Left lung (tissue), 10 donors: ENCODE data around the gene BLOC1S4. TPM values are rescaled to one million over a fixed set of nuclear protein-coding genes. Genes with fewer than 3 reads are reported as not detected.

ENCODE experiments used
- ATAC-seq: fragments of 200-7000 bp; cut with Tn5 transposase; one replicate; pipeline ENCODE4 v1.9.1; 2020; ENCODE audit warnings: moderate library complexity
- DNase-seq, 4 donors: peaks; one replicate each; pipeline ENCODE4 v3.0.0-alpha.2; 2013 to 2020
- H3K27ac ChIP-seq, 2 donors: fragments of 200-600 bp; sonication (generic) in 1 of 2; one replicate each; pipeline versions ENCODE4 v1.5.0 to v1.8.0; 2020 to 2021
- H3K27me3 ChIP-seq, 2 donors: fragments of 200-600 bp; sonication (generic) in 1 of 2; one replicate each; pipeline versions ENCODE4 v1.5.0 to v1.8.0; 2020 to 2021
- H3K36me3 ChIP-seq, 2 donors: fragments of 200-600 bp; sonication (generic) in 1 of 2; one replicate each; pipeline versions ENCODE4 v1.5.0 to v1.8.0; 2020 to 2021
- H3K4me1 ChIP-seq, 2 donors: fragments of 200-600 bp; one replicate each; pipeline ENCODE4 v1.8.0; 2021
- H3K4me3 ChIP-seq, 2 donors: fragments of 200-600 bp; sonication (generic) in 1 of 2; one replicate each; pipeline versions ENCODE4 v1.5.0 to v1.8.0; 2020 to 2021; ENCODE audit warnings: mild to moderate bottlenecking in 1 of 2
- H3K9me3 ChIP-seq, 2 donors: fragments of 200-600 bp; sonication (generic) in 1 of 2; one replicate each; pipeline versions ENCODE4 v1.5.0 to v1.8.0; 2020 to 2021
- intact Hi-C, 2 donors: fragments of 100-400 bp; cut with DNase I; formaldehyde crosslinking; loops; one replicate each; pipeline versions ENCODE4 v1.11.2 to v1.14.2; 2022
- polyA plus RNA-seq, 6 donors: library from polyadenylated mRNA; unstranded; fragments of 120-200 nt; gene quantifications; one replicate each; pipeline ENCODE4 v1.2.1, GENCODE V29; 2013; ENCODE audit not compliant: insufficient read length in 6 of 6
- total RNA-seq, 2 donors: library from RNA; stranded (reverse); fragmentation: NEBNext Ultra II Directional; extraction: Animal tissue kit (Norgen Biotek cat#: 25700); gene quantifications; one replicate each; pipeline ENCODE4 v1.2.1, GENCODE V29; 2021
- TF ChIP-seq, protein P1 (sequence below), 2 donors: fragments of 200-600 bp; sonication (generic) in 1 of 2; IDR thresholded peaks; one replicate each; pipeline versions ENCODE4 v1.5.0 to v1.8.0; 2021; ENCODE audit warnings: antibody characterized with exemption in 2 of 2
- donor health status: DM: no; HTN: yes; CAD: no.
- donor health status: DM: no; HTN: no; CAD: no.

BLOC1S4 gene
- total and polyA plus RNA-seq, 8 donors: 9.0 to 12.8 (median 10.9) TPM

DNA sequence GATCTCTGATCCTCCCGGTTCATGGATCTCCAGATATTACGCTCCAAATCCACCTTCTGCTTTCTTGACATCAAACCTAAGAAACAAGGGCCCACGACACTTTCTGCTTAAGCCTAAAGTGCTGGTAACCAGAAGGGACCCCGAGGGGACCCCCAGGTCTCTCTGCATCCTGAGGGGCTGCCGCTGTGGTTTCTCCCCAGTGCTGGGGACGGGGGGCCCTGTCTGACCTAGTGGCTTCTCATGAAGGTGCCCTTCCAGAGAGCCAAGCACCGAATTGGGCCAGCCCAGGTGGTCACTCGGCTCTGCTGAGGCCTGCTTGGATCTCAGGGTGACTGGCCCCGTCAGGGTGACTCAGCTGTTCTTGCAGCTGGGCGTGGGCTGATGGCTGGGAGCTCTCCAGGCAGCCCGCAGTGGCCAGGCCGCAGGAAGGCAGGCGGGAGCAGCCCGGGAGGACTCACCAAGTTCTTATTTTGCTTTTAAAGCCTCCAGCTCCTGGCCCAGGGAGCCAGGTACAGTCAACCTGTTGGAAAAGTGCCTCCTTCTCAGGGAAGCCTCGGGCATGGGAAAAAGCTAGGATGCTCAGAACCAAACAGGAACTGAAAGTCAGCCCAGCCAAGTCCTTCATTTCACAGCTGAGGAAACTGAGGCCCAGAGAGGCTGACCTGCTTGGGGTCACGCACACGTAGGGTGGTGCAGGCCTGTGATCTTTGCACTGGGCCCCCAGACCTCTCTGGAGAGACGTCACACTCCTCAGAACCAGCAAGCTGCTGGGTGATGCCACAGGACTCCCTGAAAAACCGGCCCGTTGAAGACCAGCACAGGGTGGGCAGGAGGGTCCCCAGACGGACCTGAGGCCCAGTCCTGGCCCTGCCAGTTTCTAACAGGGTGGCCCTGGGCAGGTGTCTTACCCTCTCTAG is 16.7 kb downstream of the BLOC1S4 start:
- Histone ChIP-seq H3K9me3 (no peaks in the 10 kb centered on the region), H3K4me3 (no peak overlapping the region), H3K36me3 (no peaks in the 10 kb centered on the region), H3K27ac (peak overlapping the region in 1 of 2 donors; percentile 28), H3K4me1 (peaks cover 6 to 7% of the 10 kb centered on the region in 2 donors), H3K27me3 (no peaks in the 10 kb centered on the region)
- intact Hi-C loops: no loop called here
- TF ChIP-seq, protein P1, sequence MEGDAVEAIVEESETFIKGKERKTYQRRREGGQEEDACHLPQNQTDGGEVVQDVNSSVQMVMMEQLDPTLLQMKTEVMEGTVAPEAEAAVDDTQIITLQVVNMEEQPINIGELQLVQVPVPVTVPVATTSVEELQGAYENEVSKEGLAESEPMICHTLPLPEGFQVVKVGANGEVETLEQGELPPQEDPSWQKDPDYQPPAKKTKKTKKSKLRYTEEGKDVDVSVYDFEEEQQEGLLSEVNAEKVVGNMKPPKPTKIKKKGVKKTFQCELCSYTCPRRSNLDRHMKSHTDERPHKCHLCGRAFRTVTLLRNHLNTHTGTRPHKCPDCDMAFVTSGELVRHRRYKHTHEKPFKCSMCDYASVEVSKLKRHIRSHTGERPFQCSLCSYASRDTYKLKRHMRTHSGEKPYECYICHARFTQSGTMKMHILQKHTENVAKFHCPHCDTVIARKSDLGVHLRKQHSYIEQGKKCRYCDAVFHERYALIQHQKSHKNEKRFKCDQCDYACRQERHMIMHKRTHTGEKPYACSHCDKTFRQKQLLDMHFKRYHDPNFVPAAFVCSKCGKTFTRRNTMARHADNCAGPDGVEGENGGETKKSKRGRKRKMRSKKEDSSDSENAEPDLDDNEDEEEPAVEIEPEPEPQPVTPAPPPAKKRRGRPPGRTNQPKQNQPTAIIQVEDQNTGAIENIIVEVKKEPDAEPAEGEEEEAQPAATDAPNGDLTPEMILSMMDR (IDR thresholded peaks at IDR 0.05): no peak
- DNase-seq (peak in 2 of 4 donors; percentile 71 to 89), ATAC-seq (peak; percentile 97)

GRCh38 chr4:6733358-6734164 is 17.6 kb downstream of the BLOC1S4 start:
- no peak for DNase-seq
- H3K4me3 ChIP-seq: no peak overlapping the region
- H3K4me1 ChIP-seq: peaks cover 6 to 7% of the 10 kb centered on the region in 2 donors
- H3K27ac ChIP-seq: no peak overlapping the region
- no peaks in the 10 kb centered on the region for H3K36me3 ChIP-seq
- intact Hi-C loops: no loop called here
- TF ChIP-seq, protein P1 (IDR thresholded peaks at IDR 0.05): no peak
- H3K9me3 ChIP-seq: no peaks in the 10 kb centered on the region
- no peaks in the 10 kb centered on the region for H3K27me3 ChIP-seq
- no peak for ATAC-seq

GRCh38 chr4:6734165-6734786 is 18.3 kb downstream of the BLOC1S4 start:
- Histone ChIP-seq H3K27ac (no peak overlapping the region), H3K9me3 (no peaks in the 10 kb centered on the region), H3K36me3 (no peaks in the 10 kb centered on the region), H3K4me1 (peaks cover 6 to 7% of the 10 kb centered on the region in 2 donors), H3K27me3 (no peaks in the 10 kb centered on the region), H3K4me3 (no peak overlapping the region)
- intact Hi-C loops: no loop called here
- ATAC-seq (no peak), DNase-seq (no peak)
- TF ChIP-seq, protein P1 (IDR thresholded peaks at IDR 0.05): no peak

DNA sequence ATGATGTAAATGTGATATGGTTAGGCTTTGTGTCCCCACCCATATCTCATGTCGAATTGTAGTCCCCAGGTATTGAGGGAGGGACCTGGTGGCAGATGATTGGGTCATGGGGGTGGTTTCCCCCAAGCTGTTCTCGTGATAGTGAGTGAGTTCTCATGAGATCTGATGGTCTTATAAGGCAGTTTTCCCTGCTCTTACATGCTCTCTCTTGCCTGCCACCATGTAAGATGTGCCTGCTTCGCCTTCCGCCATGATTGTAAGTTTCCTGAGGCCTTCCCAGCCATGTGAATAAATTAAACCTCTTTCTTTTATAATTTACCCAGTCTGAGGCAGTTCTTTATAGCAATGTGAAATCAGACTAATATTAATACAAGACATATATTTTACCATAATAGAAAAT is 23.9 kb downstream of the BLOC1S4 start:
- TF ChIP-seq, protein P1 (IDR thresholded peaks at IDR 0.05): no peak
- no peaks in the 10 kb centered on the region for H3K36me3 ChIP-seq
- H3K4me3 ChIP-seq: no peak overlapping the region
- intact Hi-C loops: no loop called here
- no peak for DNase-seq
- no peaks in the 10 kb centered on the region for H3K27me3 ChIP-seq
- no peaks in the 10 kb centered on the region for H3K4me1 ChIP-seq
- no peak overlapping the region for H3K27ac ChIP-seq
- H3K9me3 ChIP-seq: no peaks in the 10 kb centered on the region
- no peak for ATAC-seq
